HepG2 (cell line): ENCODE results near the gene CCDC33. TPM values are rescaled to one million over a fixed set of nuclear protein-coding genes. Genes with fewer than 3 reads are reported as not detected.
A peak's percentile ranks its signal among the peaks of the same experiment; 100 is the strongest.

Source experiments
- ARNT ChIP-seq: fragments of 450-650 bp; IDR thresholded peaks from 2 replicates; pipeline ENCODE4 v1.6.1; 2017
- CHCHD3 ChIP-seq: sonication (generic); formaldehyde crosslinking; IDR thresholded peaks from 2 replicates; pipeline ENCODE4 v1.8.0; 2022; ENCODE audit warnings: mild to moderate bottlenecking, missing genetic modification reagents, moderate library complexity
- CSRNP1 ChIP-seq: sonication (generic); formaldehyde crosslinking; IDR thresholded peaks from 2 replicates; pipeline ENCODE4 v1.8.1; 2023; ENCODE audit warnings: mild to moderate bottlenecking, missing genetic modification reagents
- DR1 ChIP-seq: sonication (generic); formaldehyde crosslinking; IDR thresholded peaks from 2 replicates; pipeline ENCODE4 v1.8.0; 2021; ENCODE audit warnings: mild to moderate bottlenecking, missing genetic modification reagents, inconsistent platforms
- ELK4 ChIP-seq: sonication (generic); formaldehyde crosslinking; IDR thresholded peaks from 2 replicates; pipeline ENCODE4 v1.9.0; 2021; ENCODE audit warnings: missing genetic modification reagents, borderline replicate concordance
- EP300 ChIP-seq, 3 experiments: sonication (generic) in 1 of 3; formaldehyde crosslinking in 1 of 3; IDR thresholded peaks; 2 replicates each; pipeline versions ENCODE4 v1.5.1 to v1.6.1; 2011 to 2020; ENCODE audit warnings: low read depth in 2 of 3, low read length in 2 of 3, borderline replicate concordance in 1 of 3, improper control_type of control experiment in 1 of 3, mild to moderate bottlenecking in 1 of 3, missing genetic modification reagents in 1 of 3, moderate library complexity in 1 of 3
- HNRNPK ChIP-seq: fragments of 200-400 bp; formaldehyde crosslinking; IDR thresholded peaks from 2 replicates; pipeline ENCODE4 v1.6.1; 2018; ENCODE audit warnings: low read length, low read depth, moderate library complexity, mild to moderate bottlenecking; ENCODE audit not compliant: poor library complexity, severe bottlenecking
- MTF2 ChIP-seq: sonication (generic); formaldehyde crosslinking; IDR thresholded peaks from 2 replicates; pipeline ENCODE4 v1.5.0; 2020; ENCODE audit warnings: missing genetic modification reagents, borderline replicate concordance
- MYC ChIP-seq: sonication (generic); formaldehyde crosslinking; IDR thresholded peaks from 2 replicates; pipeline ENCODE4 v1.9.0; 2021; ENCODE audit warnings: missing genetic modification reagents, borderline replicate concordance
- MZF1 ChIP-seq: sonication (generic); formaldehyde crosslinking; IDR thresholded peaks from 2 replicates; pipeline ENCODE4 v1.8.1; 2023; ENCODE audit warnings: mild to moderate bottlenecking, missing genetic modification reagents, borderline replicate concordance
- RBM39 ChIP-seq: fragments of 200-400 bp; formaldehyde crosslinking; IDR thresholded peaks from one replicate; pipeline ENCODE4 v1.6.1; 2018; ENCODE audit warnings: antibody characterized with exemption, mild to moderate bottlenecking, low read depth, low read length; ENCODE audit not compliant: poor library complexity, severe bottlenecking
- ZKSCAN5 ChIP-seq: sonication (generic); formaldehyde crosslinking; IDR thresholded peaks from 2 replicates; pipeline ENCODE4 v1.5.1; 2020; ENCODE audit warnings: mild to moderate bottlenecking, missing genetic modification reagents
- ZNF343 ChIP-seq: sonication (generic); formaldehyde crosslinking; IDR thresholded peaks from 2 replicates; pipeline ENCODE4 v1.4.0; 2020; ENCODE audit warnings: mild to moderate bottlenecking, missing genetic modification reagents
- ZNF737 ChIP-seq: sonication (generic); formaldehyde crosslinking; IDR thresholded peaks from 2 replicates; pipeline ENCODE4 v1.5.0; 2020; ENCODE audit warnings: missing genetic modification reagents, mild to moderate bottlenecking, borderline replicate concordance
- ZNF747 ChIP-seq: sonication (generic); formaldehyde crosslinking; IDR thresholded peaks from 2 replicates; pipeline ENCODE4 v1.8.1; 2023; ENCODE audit warnings: missing genetic modification reagents, mild to moderate bottlenecking, borderline replicate concordance
- polyA plus RNA-seq, 8 experiments: library from polyadenylated mRNA; depleted of rRNA in 3 of 8; stranded (reverse) in 7 of 8; unstranded in 1 of 8; fragments of >200 nt; fragmentation: Illumina TruSeq in 4 of 8; extraction: Trizol in 4 of 8; gene quantifications; 2 replicates each; pipeline versions ENCODE4 v1.2.1 to v1.2.3, GENCODE V29; 2011 to 2016; ENCODE audit warnings: low read depth in 4 of 8, missing spikeins in 1 of 8, mixed read lengths in 1 of 8; ENCODE audit not compliant: insufficient read depth in 1 of 8
- total RNA-seq, 5 experiments: library from RNA; depleted of rRNA; stranded (reverse); fragments of >200 nt; fragmentation: Illumina TruSeq; extraction: Trizol; gene quantifications; 2 replicates each; pipeline ENCODE4 v1.2.3, GENCODE V29; 2016; ENCODE audit warnings: low read depth in 1 of 5
- TF ChIP-seq, protein P1 (sequence below): sonication (generic); formaldehyde crosslinking; IDR thresholded peaks from 2 replicates; pipeline ENCODE4 v1.5.0; 2020; ENCODE audit warnings: mild to moderate bottlenecking, missing genetic modification reagents, moderate library complexity
- TF ChIP-seq, protein P2 (sequence below): sonication (generic); formaldehyde crosslinking; IDR thresholded peaks from 2 replicates; pipeline ENCODE4 v1.8.0; 2022; ENCODE audit warnings: mild to moderate bottlenecking, missing genetic modification reagents, borderline replicate concordance
- TF ChIP-seq, protein P3 (sequence below): sonication (generic); formaldehyde crosslinking; IDR thresholded peaks from 2 replicates; pipeline ENCODE4 v1.8.0; 2023; ENCODE audit warnings: mild to moderate bottlenecking, missing genetic modification reagents
- TF ChIP-seq, protein P4 (sequence below): sonication (generic); formaldehyde crosslinking; IDR thresholded peaks from 2 replicates; pipeline ENCODE4 v1.8.0; 2022; ENCODE audit warnings: missing genetic modification reagents, low read depth, mild to moderate bottlenecking, borderline replicate concordance

Gene CCDC33
- total and polyA plus RNA-seq, 2 of the 13 experiments (the other 11 are each of a cell fraction or from before 2014, with no cell fraction given), result 0.30 TPM; not detected in 1

DNA sequence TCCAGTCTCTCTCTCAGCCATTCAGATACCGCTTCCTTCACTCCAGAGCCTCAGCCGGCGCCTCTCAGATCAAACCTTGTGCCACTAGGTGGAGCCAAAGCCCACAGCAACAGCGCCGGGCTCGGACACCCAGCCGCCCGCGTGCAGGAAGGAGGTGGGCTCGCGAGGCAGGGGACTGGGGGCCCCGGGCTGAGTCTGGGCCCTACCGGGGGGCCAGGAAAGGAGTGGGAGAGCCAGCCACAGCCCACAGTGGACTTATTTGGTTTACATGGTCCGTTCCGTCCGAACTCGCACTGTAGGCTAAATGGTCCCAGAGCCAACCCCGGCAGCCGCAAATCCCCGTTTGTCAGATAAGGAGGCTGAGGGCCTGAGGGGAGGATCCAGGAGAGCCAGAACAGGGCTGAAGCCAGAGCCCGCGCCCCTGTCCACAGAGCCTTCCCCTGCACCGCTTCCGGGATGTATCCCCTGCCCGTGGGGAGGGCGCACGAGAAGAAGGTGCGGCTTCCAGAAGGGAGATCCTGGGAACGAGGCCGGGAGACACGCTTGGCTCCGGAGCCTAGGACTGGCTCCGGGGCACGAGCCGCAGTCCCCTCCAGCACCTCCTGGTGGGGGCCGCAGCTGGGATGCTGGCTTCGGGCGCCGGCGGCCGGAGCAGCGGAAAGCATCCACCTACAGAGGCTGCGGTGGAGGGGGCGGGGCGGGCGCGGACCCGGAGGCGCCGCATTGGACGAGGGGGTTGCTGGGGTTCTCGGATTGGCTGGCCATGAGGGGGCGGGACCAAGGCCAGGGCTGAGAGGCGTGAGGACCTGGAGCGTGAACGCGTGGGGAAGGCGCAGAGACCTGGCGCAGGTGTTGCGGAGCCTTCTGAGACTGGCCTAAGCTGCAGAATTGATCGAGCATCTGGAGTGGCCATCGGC lies 137.9 kb downstream of the CCDC33 start (continued):
- peak; percentile 25; the same call in 1 of the 2 replicates for TF ChIP-seq CSRNP1 (CRISPR knock-in tag)
- no peak for TF ChIP-seq MTF2 (CRISPR knock-in tag)
- no peak for TF ChIP-seq ZKSCAN5
- no peak for TF ChIP-seq ELK4
- TF ChIP-seq MZF1 (CRISPR knock-in tag), result no peak
- TF ChIP-seq ARNT, result no peak
- TF ChIP-seq, protein P1, sequence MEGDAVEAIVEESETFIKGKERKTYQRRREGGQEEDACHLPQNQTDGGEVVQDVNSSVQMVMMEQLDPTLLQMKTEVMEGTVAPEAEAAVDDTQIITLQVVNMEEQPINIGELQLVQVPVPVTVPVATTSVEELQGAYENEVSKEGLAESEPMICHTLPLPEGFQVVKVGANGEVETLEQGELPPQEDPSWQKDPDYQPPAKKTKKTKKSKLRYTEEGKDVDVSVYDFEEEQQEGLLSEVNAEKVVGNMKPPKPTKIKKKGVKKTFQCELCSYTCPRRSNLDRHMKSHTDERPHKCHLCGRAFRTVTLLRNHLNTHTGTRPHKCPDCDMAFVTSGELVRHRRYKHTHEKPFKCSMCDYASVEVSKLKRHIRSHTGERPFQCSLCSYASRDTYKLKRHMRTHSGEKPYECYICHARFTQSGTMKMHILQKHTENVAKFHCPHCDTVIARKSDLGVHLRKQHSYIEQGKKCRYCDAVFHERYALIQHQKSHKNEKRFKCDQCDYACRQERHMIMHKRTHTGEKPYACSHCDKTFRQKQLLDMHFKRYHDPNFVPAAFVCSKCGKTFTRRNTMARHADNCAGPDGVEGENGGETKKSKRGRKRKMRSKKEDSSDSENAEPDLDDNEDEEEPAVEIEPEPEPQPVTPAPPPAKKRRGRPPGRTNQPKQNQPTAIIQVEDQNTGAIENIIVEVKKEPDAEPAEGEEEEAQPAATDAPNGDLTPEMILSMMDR, result peak; percentile 97
- TF ChIP-seq, protein P2, sequence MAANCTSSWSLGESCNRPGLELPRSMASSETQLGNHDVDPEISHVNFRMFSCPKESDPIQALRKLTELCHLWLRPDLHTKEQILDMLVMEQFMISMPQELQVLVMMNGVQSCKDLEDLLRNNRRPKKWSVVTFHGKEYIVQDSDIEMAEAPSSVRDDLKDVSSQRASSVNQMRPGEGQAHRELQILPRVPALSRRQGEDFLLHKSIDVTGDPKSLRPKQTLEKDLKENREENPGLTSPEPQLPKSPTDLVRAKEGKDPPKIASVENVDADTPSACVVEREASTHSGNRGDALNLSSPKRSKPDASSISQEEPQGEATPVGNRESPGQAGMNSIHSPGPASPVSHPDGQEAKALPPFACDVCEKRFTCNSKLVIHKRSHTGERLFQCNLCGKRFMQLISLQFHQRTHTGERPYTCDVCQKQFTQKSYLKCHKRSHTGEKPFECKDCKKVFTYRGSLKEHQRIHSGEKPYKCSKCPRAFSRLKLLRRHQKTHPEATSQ (CRISPR knock-in tag), result 0 out of 2 replicates have a peak, but pooled peaks have one; percentile 22
- no peak for TF ChIP-seq HNRNPK
- peak; percentile 84 for TF ChIP-seq RBM39
- TF ChIP-seq, protein P3, sequence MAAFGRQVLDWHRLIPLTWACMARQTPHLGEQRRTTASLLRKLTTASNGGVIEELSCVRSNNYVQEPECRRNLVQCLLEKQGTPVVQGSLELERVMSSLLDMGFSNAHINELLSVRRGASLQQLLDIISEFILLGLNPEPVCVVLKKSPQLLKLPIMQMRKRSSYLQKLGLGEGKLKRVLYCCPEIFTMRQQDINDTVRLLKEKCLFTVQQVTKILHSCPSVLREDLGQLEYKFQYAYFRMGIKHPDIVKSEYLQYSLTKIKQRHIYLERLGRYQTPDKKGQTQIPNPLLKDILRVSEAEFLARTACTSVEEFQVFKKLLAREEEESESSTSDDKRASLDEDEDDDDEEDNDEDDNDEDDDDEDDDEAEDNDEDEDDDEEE (CRISPR knock-in tag), result no peak
- TF ChIP-seq ZNF747 (CRISPR knock-in tag), result no peak; the same call in 1 of the 2 replicates
- no peak for TF ChIP-seq EP300 (IDR thresholded peaks at IDR 0.05; ENCODE audit: low read depth in 2 of 2, low read length in 2 of 2)
- no peak for TF ChIP-seq EP300 (CRISPR knock-in tag; IDR thresholded peaks at IDR 0.05; ENCODE audit: borderline replicate concordance)
- TF ChIP-seq CHCHD3 (CRISPR knock-in tag), result peak; percentile 65; the same call in 1 of the 2 replicates
- TF ChIP-seq, protein P4, sequence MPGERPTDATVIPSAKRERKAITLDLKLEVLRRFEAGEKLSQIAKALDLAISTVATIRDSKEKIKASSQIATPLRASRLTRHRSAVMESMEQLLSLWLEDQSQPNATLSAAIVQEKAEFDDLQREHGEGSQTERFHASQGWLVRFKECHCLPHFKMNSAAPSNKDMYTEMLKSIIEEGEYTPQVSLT, result no peak
- 0 out of 2 replicates have a peak, but pooled peaks have one; percentile 11 for TF ChIP-seq ZNF343
- TF ChIP-seq MYC, result peak; percentile 63
- no peak for TF ChIP-seq ZNF737 (CRISPR knock-in tag)
- TF ChIP-seq DR1 (CRISPR knock-in tag), result 0 out of 2 replicates have a peak, but pooled peaks have one; percentile 57
